CD4-positive, alpha-beta T cell treated with Interleukin-15 for 4 hours (primary cell): ENCODE data around the gene RPS28.
"Not testable (repeated sequence)": the region's sequence is repeated elsewhere in the genome, so short reads cannot be mapped to it uniquely, and the experiment has no call there.

Experiments
- DNase-seq: peaks from one replicate; pipeline ENCODE4 v3.0.0-alpha.2; 2020; ENCODE audit warnings: low spot score

Gene RPS28

DNA sequence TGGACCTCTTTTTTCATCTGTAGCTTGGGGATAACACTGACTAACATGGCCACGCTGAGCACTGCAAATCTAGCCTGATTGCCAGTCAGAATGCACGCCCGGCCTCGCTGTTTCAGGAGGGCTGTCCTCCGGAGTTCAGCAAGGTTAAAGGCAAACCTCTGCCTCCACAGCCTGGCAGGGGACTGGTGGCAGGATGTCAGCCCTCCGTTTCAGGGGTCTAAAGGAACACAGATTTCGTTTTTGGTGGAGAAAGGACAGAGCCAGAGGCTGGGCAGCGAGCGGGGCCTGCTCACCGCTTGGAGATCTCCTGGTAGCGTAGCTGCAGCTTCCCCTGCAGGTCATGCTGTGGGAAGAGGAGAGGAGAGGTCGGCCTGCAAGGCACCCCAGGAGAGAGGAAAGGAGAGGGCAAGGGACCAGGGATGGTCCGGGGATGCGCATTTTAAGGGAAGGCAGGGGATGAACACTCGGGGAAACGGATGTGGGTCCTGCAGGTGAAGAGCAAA is 681 bp upstream of the RPS28 start:
- DNase-seq, result peak; percentile 7

DNA sequence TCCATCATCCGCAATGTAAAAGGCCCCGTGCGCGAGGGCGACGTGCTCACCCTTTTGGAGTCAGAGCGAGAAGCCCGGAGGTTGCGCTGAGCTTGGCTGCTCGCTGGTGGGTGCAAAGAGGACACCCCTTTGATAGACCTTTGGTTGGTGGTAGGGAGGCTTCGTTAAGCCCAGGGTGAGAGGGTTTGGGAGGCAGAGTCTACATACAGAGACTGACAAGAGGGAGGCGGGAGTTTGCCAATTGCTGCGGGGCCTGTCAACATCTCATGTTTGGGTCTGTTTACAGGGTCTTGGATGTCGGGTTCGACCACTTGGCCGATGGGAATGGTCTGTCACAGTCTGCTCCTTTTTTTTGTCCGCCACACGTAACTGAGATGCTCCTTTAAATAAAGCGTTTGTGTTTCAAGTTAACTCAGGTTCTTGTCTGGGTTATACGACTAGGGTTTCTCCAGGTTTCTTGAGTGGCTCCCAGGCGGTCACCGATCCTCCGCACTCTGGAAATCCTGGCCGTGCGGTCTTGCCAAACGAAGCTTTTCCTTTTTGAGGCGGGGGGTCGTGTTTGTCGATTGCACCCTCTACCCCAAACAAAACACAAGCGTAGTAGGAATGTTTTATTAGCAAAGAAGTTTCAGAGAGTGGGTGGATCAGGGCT is 816 bp downstream of the RPS28 start:
- no peak for DNase-seq

DNA sequence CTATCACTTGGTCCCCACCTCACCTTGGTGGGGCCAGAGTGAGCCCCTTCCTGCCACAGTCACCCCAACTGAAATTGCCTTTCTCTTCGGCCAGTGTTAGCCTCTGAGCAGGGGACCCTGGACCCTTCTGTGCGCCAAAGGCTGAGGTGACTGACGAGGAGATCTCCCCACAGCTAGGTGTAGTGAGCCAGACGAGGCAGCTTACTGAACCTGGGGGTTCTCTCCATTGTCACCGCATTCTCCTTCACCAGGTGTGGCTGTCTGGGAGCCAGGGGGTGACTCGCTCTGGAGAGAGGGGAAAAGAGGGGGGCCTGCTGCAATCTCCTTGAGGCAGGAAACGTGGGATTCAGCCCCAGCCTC is 1.3 kb downstream of the RPS28 start:
- DNase-seq, result no peak

GRCh38 chr19:8323781-8324185 is 2.5 kb downstream of the RPS28 start:
- no peak for DNase-seq

GRCh38 chr19:8324186-8325050 is 3.1 kb downstream of the RPS28 start:
- no peak for DNase-seq

- no peak for DNase-seq
Measured at GRCh38 chr19:8325454-8325853, 4.2 kb downstream of the RPS28 start.

DNA sequence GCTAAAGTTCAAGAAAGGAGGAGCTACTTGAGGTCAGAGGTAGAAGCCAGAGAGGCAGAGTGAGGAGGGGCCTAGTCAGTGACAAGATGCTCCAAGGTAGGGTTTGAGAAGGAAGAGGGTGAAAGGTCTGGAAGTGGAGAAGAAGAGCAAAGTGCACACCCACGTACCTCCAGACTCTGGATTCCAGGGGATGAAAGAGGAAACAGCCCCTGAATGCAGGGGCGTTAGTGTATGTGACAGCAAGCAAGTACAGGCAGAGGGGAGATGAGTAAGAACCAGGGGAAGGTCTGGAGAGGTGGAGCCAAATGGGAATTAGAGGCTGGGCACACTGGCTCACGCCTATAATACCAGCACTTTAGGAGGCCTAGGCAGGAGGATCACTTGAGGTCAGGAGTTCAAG is 8.7 kb downstream of the RPS28 start:
- no peak for DNase-seq

- no peak for DNase-seq
Measured at GRCh38 chr19:8331263-8331845, 10.1 kb downstream of the RPS28 start.

GRCh38 chr19:8332976-8333766 is 11.9 kb downstream of the RPS28 start:
- no peak for DNase-seq

DNA sequence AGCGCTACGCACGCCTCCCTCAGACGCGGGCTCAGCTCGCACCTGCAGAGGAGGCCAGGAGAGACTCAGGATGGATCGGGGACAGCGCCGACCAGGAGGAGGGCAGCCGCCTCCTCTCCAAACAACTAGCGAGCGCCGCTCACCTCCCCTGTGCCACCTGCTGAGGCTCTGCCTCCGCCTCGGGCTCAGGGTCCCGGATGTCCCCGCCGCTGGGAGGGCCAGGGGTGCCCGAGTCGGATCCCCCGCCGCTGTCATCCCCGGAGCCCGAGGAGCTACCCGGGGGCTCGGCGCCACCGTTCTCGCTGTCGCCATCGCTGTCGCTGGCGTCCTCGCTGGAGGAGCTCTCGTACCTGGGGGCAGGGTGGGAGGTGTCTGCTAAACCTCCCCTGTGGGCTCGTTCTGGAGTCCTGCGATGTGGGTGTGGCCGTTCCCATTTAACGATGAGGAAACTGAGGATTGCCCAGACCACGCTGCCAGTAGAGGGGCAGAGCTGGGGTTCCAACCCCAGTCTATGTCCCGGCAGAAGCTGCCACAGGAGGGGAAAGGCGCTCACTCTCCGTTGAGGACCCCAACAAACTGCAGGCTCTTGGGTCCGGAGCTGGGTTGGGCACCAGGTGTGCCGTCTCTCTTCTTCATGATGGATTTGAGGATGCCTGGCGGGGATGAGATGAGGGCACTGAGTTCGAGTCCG is 12.6 kb downstream of the RPS28 start:
- DNase-seq, result no peak

DNA sequence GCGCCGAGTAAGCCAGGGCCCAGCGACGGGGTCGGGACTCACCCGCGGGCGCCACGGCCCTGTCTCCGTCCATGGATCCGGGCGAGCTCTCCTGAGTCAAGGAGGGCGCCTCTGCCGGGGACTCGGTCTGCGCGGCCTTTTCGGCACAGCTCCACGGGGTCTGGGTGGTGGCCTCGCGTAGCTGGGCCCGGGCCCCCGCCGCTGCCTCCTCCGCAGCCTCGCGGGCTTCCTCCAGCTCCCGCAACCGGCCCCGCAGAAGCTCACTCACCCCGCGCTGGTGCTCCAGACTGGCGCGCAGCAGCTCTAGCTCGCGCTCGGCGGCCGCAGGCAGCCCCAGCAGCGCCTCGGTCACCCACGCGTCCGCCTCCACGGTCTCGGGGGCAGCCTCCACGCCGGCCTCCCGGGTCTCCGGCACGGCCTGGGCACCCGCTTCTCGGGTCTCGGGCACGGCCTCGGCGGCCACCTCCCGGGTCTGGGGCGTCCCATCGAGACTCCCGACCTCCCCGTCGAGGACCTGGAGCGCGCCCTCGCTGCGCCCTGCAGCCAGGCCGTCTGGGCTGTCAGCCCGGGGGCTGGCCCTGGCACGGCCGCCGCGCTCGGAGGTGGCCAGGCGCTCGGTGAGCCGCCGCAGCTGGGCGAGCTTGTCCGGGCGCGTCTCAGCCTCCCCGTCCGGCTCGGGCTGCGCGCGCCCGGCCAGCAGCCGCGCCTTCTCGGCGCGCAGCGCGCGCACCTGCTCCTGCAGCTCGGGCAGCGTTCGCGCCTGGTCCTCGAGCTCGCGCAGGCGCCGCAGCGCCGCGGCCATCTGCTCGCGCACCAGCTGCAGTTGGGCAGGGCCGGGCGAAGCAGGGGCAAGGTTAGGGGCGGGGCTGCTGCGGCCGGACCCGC is 13.4 kb downstream of the RPS28 start:
- no peak for DNase-seq

GRCh38 chr19:8335343-8336071 is 14.2 kb downstream of the RPS28 start:
- DNase-seq, result no peak

DNA sequence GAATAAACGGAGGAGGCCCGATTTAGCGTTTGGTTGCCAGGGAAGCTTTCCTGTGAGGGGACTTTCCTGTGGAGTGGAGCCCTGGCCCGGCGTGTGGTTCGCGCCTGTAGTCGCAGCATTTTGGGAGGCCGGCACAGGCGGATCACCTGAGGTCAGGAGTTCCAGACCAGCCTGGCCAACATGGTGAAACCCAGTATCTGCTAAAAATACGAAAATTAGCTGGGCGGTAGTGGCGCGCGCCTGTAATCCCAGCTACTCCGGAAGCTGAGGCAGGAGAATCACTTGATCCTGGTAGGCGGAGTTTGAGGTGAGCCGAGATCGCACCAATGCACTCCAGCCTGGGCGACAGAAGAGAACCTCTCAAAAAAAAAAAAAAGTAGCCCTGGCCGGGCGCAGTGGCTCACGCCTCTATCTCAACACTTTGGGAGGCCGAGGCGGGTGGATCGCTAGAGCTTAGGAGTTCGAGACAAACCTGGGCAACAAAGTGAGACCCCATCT is 14.8 kb downstream of the RPS28 start:
- no peak for DNase-seq

- no peak for DNase-seq
Measured at GRCh38 chr19:8336660-8337059, 15.4 kb downstream of the RPS28 start.

- DNase-seq, result no peak
Measured at GRCh38 chr19:8337728-8338127, 16.4 kb downstream of the RPS28 start.

GRCh38 chr19:8338835-8339234 is 17.5 kb downstream of the RPS28 start:
- no peak for DNase-seq

GRCh38 chr19:8340341-8341096 is 19.2 kb downstream of the RPS28 start:
- no peak for DNase-seq

- DNase-seq, result not testable (repeated sequence)
Measured at GRCh38 chr19:8341504-8341903, 20.2 kb downstream of the RPS28 start.

GRCh38 chr19:8342316-8342683 is 21.0 kb downstream of the RPS28 start:
- no peak for DNase-seq
